Right lobe of liver (tissue), 6 donors: ENCODE results near the gene MSL1. TPM values are rescaled to one million over a fixed set of nuclear protein-coding genes. Genes with fewer than 3 reads are reported as not detected.

Source experiments
- ATAC-seq, 4 donors: fragments of 200-7000 bp; cut with Tn5 transposase; one replicate each; pipeline ENCODE4 v1.9.1; 2020; ENCODE audit warnings: mild to moderate bottlenecking in 4 of 4, moderate library complexity in 4 of 4
- DNase-seq, 3 donors: peaks; one replicate each; pipeline ENCODE4 v3.0.0-alpha.2; 2020
- H3K27ac ChIP-seq, 3 donors: fragments of 200-600 bp; one replicate each; pipeline ENCODE4 v1.8.0; 2022
- H3K27me3 ChIP-seq, 2 donors: fragments of 200-600 bp; one replicate each; pipeline ENCODE4 v1.8.0; 2022
- H3K36me3 ChIP-seq, 4 donors: fragments of 200-600 bp; sonication (generic) in 1 of 4; one replicate each; pipeline versions ENCODE4 v1.5.1 to v1.8.0; 2017 to 2022; ENCODE audit warnings: control low read depth in 1 of 4
- H3K4me1 ChIP-seq, 4 donors: fragments of 200-600 bp; sonication (generic) in 1 of 4; one replicate each; pipeline versions ENCODE4 v1.5.1 to v1.8.0; 2017 to 2022; ENCODE audit warnings: control low read depth in 1 of 4
- H3K4me3 ChIP-seq, 3 donors: fragments of 200-600 bp; one replicate each; pipeline ENCODE4 v1.8.0; 2022
- H3K9me3 ChIP-seq, 4 donors: fragments of 200-600 bp; sonication (generic) in 1 of 4; one replicate each; pipeline versions ENCODE4 v1.5.1 to v1.8.0; 2017 to 2022; ENCODE audit warnings: control low read depth in 1 of 4
- POLR2A ChIP-seq: fragments of 450-650 bp; IDR thresholded peaks from one replicate; pipeline ENCODE4 v1.6.1; 2017; ENCODE audit warnings: antibody characterized with exemption, mild to moderate bottlenecking
- WGBS: methylation state at CpG from one replicate; pipeline ENCODE4 v1.1.6; 2018; ENCODE audit warnings: low coverage, low lambda C conversion rate; ENCODE audit not compliant: insufficient coverage; ENCODE audit errors: missing lambda C conversion rate; 5-methylcytosine and 5-hydroxymethylcytosine counted together
- intact Hi-C, 2 donors: fragments of 100-400 bp; cut with DNase I; formaldehyde crosslinking; loops; one replicate each; pipeline versions ENCODE4 v1.11.2 to v1.14.1; 2022
- total RNA-seq, 6 experiments: library from RNA; depleted of rRNA in 2 of 6; stranded (reverse); fragments of >200 nt in 2 of 6; fragmentation: NEBNext Ultra II Directional in 3 of 6; extraction: Animal tissue kit (Norgen Biotek cat#: 25700) in 3 of 6; gene quantifications; one replicate each; pipeline versions ENCODE4 v1.1.0 to v1.2.4, GENCODE V29; 2016 to 2023
- TF ChIP-seq, protein P1 (sequence below), 4 donors: fragments of 200-600 bp in 3 of 4; fragments of 450-650 bp in 1 of 4; IDR thresholded peaks; one replicate each; pipeline versions ENCODE4 v1.5.1 to v1.8.0; 2016 to 2022; ENCODE audit warnings: antibody characterized with exemption in 4 of 4, mild to moderate bottlenecking in 2 of 4
- donor health status: DM: no; HTN: yes; CAD: no.
- donor health status: DM: no; HTN: no; CAD: no.
- donor health status: DM: no; HTN: no; CAD: no.
- donor health status: DM: no; HTN: yes; CAD: no.
- donor health status: DM: no; HTN: yes; CAD: no.

Gene MSL1
- total RNA-seq, 6 experiments from 2014 or later = 31.1 to 43.8 (median 36.0) TPM

DNA sequence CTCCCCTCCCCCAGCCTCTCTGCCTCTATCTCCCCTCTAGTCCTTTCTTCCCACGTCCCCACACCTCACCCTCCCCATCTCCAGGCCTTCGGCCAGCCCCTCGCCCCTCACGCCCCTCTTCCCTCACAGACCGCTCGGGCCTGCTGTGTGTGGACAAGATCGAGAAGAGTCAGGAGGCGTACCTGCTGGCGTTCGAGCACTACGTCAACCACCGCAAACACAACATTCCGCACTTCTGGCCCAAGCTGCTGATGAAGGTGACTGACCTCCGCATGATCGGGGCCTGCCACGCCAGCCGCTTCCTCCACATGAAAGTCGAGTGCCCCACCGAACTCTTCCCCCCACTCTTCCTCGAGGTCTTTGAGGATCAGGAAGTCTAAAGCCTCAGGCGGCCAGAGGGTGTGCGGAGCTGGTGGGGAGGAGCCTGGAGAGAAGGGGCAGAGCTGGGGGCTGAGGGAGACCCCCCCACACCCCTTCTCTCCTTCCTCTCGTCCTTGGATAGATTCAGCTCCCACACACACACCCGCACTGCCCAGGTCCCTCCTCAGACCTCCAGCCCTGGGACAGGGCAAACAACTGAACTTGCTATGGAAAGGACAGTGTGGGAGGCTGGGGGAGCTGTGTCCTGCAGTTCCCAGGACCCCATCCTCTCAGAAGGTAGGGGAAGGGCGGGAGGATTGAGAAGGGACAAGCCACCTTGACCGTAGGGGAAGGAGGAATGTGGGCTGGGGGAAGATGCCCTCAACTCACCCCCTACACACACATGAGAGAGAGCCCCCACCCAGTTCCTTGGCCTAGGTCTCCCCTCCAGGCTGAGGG lies 32.5 kb upstream of the MSL1 start:
- intact Hi-C loops = loop anchor here in 1 of 2 donors (10.0 kb wide), 1 partner anchor 74 kb away; the partner anchor contains the start of gene CSF3
- H3K4me3 ChIP-seq = no peak overlapping the region
- TF ChIP-seq, protein P1, sequence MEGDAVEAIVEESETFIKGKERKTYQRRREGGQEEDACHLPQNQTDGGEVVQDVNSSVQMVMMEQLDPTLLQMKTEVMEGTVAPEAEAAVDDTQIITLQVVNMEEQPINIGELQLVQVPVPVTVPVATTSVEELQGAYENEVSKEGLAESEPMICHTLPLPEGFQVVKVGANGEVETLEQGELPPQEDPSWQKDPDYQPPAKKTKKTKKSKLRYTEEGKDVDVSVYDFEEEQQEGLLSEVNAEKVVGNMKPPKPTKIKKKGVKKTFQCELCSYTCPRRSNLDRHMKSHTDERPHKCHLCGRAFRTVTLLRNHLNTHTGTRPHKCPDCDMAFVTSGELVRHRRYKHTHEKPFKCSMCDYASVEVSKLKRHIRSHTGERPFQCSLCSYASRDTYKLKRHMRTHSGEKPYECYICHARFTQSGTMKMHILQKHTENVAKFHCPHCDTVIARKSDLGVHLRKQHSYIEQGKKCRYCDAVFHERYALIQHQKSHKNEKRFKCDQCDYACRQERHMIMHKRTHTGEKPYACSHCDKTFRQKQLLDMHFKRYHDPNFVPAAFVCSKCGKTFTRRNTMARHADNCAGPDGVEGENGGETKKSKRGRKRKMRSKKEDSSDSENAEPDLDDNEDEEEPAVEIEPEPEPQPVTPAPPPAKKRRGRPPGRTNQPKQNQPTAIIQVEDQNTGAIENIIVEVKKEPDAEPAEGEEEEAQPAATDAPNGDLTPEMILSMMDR (IDR thresholded peaks at IDR 0.05) = no peak
- TF ChIP-seq POLR2A = no peak
- H3K36me3 ChIP-seq = peaks cover 0 to 33% (median 10%) of the 10 kb centered on the region in 4 donors
- DNase-seq (no peak), ATAC-seq (no peak)
- H3K9me3 ChIP-seq = no peaks in the 10 kb centered on the region
- 73% methylated on average over 18 of the region's 26 CpGs for WGBS
- H3K27ac ChIP-seq = no peak overlapping the region
- H3K4me1 ChIP-seq = peaks cover 0 to 1% (median 0%) of the 10 kb centered on the region in 4 donors
- H3K27me3 ChIP-seq = no peaks in the 10 kb centered on the region

GRCh38 chr17:40090237-40091119 lies 31.3 kb upstream of the MSL1 start:
- Histone ChIP-seq H3K4me3 (no peak overlapping the region), H3K36me3 (peaks cover 0 to 36% (median 20%) of the 10 kb centered on the region in 4 donors), H3K4me1 (peaks cover 0 to 13% (median 4%) of the 10 kb centered on the region in 4 donors), H3K9me3 (no peaks in the 10 kb centered on the region), H3K27ac (no peak overlapping the region), H3K27me3 (no peaks in the 10 kb centered on the region)
- 61% methylated on average over 6 of the region's 14 CpGs for WGBS
- no peak for ATAC-seq
- no peak for DNase-seq
- TF ChIP-seq, protein P1 (IDR thresholded peaks at IDR 0.05) = no peak
- no peak for TF ChIP-seq POLR2A
- intact Hi-C loops = no loop called here

DNA sequence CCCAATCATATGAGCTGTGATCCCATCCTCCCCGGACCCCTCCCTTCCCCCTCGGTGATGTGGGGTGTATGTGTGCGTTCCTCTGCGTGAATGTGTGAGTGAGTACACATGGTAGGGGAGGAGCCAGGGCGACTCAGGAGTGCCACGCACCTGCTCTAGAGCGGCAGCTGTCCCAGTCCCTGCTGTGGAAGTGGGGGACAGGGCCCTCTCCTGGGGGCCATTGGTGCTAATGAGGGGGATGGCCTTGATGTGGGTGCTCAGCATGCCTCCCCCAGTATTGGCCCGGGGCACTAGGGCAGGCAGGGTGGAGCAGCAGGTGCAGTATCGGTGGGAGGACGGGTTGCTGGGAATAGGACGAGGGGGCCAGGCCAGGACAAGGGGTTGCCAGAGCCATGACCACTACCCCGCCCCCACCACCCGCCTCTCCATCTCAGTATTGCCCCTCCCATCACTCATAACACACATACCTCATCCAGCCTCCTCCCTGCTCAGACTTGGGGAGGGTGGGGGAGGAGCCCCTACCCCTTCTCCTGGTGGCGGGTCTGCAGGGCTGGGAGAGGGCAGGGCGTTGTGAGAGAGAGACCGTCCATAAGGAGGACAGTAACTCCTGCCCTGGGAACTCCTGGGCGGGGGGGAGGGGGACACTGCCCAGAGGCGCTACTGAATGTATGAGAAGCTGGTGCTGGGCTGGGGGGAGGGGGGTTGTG lies 29.9 kb upstream of the MSL1 start:
- H3K36me3 ChIP-seq = peaks cover 0 to 48% (median 27%) of the 10 kb centered on the region in 4 donors
- WGBS = 31% methylated on average over 4 of the region's 18 CpGs
- H3K27me3 ChIP-seq = no peaks in the 10 kb centered on the region
- no peaks in the 10 kb centered on the region for H3K9me3 ChIP-seq
- no peak for DNase-seq
- intact Hi-C loops = no loop called here
- TF ChIP-seq, protein P1 (IDR thresholded peaks at IDR 0.05) = no peak
- peak; percentile 11 for TF ChIP-seq POLR2A
- peaks cover 0 to 27% (median 13%) of the 10 kb centered on the region in 4 donors for H3K4me1 ChIP-seq
- ATAC-seq = peak in 3 of 4 donors; percentile 2 to 21 (median 10)
- no peak overlapping the region for H3K27ac ChIP-seq
- no peak overlapping the region for H3K4me3 ChIP-seq

DNA sequence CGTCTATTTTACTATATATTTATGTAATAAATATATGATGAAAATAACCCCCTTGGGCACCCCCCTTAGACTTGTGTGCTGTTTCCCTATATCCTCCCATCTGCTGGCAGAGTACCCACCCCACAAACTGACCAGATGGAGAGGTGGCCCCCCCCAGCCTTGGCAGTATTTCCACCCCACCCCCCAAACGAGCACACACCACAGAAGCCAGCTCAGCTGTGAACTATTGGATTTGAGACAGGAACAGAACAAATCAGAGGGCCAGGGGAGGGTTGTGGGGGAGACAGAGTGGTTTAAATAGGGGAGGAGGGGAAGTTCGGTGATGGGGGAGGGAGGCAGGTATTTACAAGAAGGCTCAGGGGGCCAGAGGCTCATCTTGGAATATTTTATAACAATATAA lies 29.2 kb upstream of the MSL1 start:
- H3K36me3 ChIP-seq = peaks cover 0 to 53% (median 30%) of the 10 kb centered on the region in 4 donors
- H3K4me3 ChIP-seq = no peak overlapping the region
- peaks cover 0 to 34% (median 17%) of the 10 kb centered on the region in 4 donors for H3K4me1 ChIP-seq
- TF ChIP-seq POLR2A = no peak
- TF ChIP-seq, protein P1 (IDR thresholded peaks at IDR 0.05) = no peak
- no peaks in the 10 kb centered on the region for H3K9me3 ChIP-seq
- ATAC-seq = no peak
- intact Hi-C loops = no loop called here
- 31% methylated on average over 3 of the region's 3 CpGs for WGBS
- H3K27ac ChIP-seq = no peak overlapping the region
- H3K27me3 ChIP-seq = no peaks in the 10 kb centered on the region
- DNase-seq = no peak
